HG03097 (cell line): ENCODE data around the gene S100A13.
"Not testable (repeated sequence)": the region's sequence is repeated elsewhere in the genome, so short reads cannot be mapped to it uniquely, and the experiment has no call there.

Experiments used
- ATAC-seq: cut with Tn5 transposase; IDR thresholded peaks from one replicate; pipeline ENCODE4 v1.9.1; 2021; ENCODE audit not compliant: unreplicated experiment, low FRiP score

S100A13 gene

DNA sequence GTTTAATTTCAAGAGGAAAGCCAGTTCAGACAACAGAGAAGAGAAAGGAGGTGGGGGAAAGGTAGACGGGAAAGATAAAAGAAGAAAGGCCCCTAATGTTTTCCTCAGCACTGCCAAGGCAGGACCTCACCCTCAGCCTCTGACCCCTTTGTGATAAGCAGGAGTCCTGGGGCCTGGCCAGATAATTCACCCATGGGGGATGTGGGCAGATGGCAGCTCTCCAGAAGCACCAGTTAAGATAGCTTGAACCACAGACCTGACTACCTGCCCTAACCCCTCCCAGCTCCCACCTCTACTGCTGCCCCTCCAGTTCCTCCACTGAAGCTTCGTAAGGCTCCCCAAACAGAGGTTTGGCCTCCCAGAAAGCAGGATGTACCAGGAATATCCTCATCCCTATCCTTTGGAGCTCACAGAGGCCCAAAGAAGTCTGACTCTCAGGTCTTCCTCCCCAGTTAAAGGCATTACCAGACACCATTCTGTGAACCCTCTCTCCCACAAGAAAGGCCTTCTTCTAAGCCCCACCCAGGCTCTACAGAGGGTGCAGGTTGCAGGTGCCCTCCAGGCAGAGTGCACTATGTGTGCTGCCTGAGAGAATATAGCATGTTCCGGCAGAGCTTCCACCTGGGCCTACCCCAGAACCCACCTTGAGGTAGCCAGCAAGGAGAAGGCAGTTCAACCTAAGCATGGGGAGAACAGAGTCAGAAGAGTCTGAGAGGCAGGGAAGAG, 22.0 kb upstream of the S100A13 start:
- no peak for ATAC-seq

DNA sequence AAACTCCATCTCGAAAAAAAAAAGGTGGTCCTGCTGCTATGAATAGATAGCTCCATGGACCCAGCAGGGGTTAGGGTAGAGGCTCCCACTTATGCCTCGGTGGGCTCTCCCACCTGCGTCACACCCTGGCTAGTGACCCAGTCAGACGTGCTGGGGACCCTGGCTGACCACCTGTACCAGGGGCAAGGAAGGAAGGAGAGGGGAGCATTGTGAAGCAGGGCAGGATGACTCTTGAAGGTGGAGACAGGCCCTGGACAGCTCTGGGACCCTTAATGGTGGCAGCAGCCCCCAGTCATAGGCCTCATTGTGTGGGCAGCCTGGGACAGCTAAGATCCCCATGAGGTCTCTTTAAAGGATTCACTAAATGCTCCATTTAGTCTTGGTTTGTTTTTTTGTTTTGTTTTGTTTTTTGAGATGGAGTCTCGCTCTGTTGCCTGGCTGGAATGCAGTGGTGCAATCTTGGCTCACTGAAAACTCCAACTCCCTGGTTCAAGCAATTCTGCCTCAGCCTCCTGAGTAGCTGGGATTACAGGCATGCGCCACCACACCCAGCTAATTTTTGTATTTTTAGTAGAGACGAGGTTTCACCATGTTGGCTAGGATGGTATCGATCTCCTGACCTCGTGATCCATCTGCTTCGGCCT, 20.8 kb upstream of the S100A13 start:
- ATAC-seq: no peak

DNA sequence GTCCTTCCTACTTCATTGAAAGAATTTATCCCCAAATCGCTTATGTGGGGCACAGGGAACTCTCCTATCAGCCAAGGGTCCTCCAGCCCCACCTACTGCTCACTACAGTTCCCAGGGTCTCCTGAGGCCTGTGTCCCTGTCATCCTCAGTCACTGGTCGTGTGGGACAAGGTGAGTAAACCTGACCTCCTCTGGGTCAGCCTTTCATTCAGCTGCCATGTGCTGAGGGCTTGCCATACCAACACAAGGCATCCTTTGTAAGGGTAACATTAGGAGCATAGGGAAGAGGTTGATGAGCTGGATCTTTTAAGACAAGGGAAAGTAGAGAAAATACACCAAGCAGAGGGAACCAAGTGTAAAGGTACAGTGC, 20.0 kb upstream of the S100A13 start:
- no peak for ATAC-seq

DNA sequence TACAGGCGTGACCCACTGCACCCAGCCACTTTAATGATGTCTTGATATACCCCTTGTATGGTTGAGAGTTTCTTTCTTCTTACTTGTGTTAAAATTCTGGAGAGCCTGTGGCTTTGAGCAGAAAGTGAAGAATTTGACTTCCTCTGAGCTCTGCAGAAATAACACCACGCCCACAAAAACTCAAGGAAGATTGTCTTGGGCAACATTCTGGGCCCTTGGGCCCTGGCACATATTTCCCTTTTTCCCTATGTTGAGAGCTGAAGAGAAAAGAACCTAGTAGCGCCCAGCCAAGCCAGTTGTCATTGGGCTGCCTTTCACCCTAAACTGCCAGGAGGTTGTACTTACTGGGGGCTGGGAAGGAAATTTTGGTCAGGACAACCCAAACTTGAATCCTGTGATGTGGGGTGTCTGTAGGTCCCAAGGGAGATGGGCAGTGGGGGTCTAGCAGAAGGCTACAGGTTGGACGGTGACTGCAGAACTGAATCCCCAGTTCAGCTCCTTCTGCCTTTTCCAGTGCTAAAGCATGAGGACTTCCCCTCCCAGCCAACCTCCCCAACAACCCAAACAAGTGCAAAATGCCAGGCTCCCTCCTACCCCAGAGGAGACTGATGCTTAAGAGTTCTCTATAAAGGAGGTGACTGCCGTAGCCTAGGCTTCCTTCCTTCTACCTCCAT, 19.5 kb upstream of the S100A13 start:
- ATAC-seq: no peak

GRCh38 chr1:153643816-153644215, 16.5 kb upstream of the S100A13 start:
- no peak for ATAC-seq

- no peak for ATAC-seq
Observed at GRCh38 chr1:153643100-153643499, 15.8 kb upstream of the S100A13 start.

DNA sequence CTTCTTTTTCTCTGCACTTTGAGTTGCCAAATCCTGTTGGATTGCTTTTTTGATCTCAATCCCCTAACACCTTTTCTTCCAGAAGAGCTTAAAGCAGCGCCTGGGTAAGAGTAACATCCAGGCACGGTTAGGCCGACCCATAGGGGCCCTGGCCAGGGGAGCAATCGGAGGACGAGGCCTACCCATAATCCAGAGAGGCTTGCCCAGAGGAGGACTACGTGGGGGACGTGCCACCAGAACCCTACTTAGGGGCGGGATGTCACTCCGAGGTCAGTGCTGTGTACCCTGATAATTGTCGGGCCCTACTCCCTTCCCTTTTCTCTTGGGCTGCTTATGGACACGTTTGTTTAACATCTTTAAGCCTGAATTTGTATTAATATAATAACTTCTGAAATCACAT, 14.9 kb upstream of the S100A13 start:
- no peak for ATAC-seq

- ATAC-seq: no peak
Observed at GRCh38 chr1:153640861-153641260, 13.6 kb upstream of the S100A13 start.

GRCh38 chr1:153640213-153640612, 12.9 kb upstream of the S100A13 start:
- ATAC-seq: not testable (repeated sequence)

DNA sequence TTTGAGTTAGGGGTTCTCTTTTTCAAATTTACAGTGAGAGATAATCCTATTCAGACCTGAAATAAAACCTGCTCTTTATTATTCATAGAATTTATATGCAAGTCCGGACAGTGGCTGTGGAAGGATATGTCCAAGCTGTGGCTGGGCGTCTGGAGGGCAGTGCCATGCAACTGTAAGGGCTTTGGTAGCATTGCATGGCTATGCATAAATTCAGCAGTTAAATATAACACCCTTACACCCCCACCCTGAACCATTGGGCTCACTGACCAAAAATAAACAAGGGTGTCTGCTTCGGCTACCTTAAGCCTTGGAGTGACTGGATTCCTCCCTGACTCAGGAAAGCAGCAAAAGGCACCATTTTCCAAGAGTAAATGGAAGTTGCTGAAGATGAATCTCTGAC, 12.0 kb upstream of the S100A13 start:
- no peak for ATAC-seq

DNA sequence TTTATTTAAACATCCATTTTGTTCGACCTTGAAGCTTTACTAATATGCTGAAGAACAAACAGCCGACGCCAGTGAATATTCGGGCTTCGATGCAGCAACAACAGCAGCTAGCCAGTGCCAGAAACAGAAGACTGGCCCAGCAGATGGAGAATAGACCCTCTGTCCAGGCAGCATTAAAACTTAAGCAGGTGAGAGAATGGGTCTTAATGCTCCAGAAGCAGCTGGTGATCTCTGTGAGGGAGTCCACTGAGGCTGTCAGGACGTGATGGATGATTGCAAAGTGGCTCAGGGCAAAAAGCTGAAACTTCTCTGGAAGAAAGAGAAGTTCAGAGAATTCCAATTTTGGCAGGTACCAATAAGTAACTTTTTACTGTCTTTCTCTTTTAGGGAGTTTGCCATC, 11.0 kb upstream of the S100A13 start:
- no peak for ATAC-seq

DNA sequence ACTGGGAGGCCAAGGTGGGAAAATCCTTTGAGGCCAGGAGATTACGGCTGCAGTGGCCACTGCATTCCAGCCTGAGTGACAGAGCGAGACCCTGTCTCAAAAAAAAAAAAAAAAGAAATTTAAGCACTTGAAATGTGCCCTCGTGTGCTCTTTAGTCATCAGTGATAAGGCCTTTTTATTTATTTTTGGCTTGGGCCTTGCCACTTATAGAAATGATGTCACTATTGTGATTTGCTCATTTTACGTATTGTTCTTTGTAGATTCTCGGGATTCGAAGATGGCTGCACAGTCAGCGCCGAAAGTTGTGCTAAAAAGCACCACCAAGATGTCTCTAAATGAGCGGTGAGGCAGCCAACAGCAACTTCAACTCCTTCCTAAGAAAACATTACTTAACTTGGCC, 9.0 kb upstream of the S100A13 start:
- no peak for ATAC-seq

DNA sequence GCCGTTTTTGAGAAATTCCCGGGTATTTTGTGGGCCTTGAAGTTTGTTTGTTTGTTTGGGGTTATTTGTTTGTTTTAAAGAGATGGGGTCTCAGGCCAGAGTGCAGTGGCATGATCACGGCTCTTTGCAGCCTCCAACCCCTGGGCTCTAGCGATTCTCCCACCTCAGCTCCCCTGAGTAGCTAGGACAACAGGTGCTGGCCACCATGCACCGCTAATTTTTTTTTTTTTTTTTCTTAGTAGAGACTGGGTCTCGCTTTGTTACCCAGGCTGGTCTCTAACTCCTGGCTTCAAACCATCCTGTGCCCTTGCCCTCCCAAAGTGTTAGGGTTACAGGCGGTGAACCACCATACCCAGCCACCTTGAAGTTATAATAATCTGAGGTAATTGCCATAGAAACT, 8.6 kb upstream of the S100A13 start:
- ATAC-seq: no peak

DNA sequence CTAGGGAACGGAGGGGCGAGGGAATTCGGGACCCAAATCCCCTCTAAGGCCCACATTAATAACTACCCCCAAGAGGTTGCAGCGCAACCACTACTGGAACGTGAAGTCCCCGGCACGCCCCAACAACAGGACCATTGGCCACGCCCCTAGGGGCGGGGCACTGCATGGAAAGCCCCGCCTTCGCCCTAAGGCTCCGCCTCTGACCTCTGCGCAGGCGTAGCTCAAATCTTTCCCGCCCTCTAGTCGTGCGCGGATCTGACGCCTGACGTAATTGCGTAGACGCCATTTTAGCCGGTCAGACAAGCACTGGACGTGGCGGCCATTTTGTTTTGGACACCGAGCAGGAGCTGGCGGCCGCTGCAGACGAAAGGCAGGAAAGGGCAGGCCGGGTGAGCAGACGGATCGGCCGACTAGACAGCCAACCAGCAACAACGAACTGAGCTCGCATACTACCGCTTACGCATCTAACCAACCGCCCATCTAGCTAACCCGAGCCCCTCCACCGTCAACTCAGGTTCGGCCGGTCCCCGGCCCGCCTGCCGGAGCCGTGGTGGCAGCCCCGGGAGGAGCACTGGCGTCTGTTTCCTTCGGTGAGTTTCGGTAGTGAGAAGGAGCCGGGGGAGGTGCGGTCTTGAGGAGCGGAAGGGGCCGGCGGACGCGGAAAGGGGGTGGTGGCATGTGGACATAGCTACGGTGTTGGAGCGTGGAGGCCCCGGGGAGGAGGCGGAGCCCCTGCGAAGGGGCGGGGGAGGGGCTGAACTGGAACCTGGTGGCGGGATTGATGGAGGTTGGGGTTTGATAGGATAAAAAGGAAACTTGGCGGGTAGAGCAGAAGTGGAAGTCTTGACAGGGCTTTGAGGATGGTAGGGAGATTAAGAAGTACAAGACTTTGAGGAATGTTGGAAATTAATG, 6.7 kb upstream of the S100A13 start, which contains the start of gene CHTOP:
Gene CHTOP, plus strand, starts transcription at position 313 of the 912 bp plus-strand sequence. CDS start 2,523 bp downstream, outside the sequence.
- ATAC-seq: peak; percentile 82

DNA sequence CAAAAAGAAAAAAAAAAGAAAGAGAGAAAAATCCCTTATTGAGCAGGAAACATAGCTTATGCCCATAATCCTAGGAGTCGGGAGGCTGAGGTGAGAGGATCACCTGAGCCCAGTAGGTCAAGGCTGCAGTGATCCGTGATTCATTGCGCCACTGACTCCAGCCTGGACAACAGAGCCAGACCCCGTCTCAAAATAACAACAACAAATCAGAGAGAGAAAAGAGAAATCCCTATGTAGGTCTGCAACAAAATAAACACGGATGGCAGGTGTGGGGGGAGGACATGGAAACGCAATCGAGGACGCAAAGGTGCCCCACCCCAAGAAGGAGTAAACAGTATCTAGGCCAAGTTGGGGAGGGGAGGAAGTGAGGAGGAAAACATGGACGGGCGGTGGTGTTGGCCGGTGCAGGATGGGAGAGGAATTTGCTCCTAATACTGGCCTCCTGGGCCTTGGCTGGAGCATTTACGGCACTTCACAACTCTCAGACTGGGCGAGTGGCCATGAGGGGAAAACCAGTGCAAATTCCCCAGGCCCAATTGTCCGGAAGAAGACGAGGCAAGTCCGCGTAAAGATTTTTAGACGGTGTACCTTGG, 6.0 kb upstream of the S100A13 start:
- no peak for ATAC-seq

- ATAC-seq: no peak
Observed at GRCh38 chr1:153631047-153632022, 4.0 kb upstream of the S100A13 start.

DNA sequence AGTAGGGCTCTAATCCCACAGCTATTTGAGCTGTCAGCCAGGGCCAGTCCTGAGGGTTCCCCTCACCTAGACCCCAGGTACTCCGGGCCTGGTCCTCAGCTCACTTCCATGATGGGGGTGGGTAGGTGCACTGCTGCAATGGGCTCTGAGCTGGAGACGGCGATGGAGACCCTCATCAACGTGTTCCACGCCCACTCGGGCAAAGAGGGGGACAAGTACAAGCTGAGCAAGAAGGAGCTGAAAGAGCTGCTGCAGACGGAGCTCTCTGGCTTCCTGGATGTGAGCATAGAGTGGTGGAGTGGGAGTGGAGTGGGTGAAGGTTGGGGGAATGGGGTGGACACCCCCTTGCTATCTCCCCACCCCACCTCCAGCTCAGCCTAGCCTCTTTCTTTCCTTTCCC, 3.1 kb upstream of the S100A13 start:
- no peak for ATAC-seq

DNA sequence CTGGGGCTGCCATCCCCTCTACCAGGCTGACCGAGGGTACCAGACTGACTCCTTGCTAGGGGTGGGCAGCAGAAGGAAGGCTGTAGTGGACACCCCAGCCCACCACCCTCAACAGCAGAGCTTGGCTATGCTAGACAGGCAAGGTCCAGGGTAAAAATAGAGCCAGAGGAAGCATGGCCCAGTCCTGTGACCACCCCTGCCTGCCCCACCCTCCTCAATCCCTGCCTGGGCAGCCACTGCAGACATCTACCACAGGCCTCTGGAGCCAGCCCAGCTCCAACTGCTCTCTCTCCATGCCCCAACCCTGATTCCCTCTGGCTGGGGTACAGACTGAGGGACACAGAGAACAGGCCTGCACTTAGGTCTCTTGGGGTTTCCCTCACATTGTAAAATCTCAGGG, 2.7 kb upstream of the S100A13 start:
- no peak for ATAC-seq

GRCh38 chr1:153629343-153629665, 2.0 kb upstream of the S100A13 start:
- no peak for ATAC-seq
